Cerebellar cortex (tissue), 1 donor: ENCODE data around the gene LCN10.
"Not testable (repeated sequence)": the region's sequence is repeated elsewhere in the genome, so short reads cannot be mapped to it uniquely, and the experiment has no call there.

Experiments
- DNase-seq: peaks from one replicate; pipeline ENCODE4 v3.0.0-alpha.2; 2015; ENCODE audit warnings: low spot score

LCN10 gene

GRCh38 chr9:136771907-136772415 lies 29.2 kb upstream of the LCN10 start:
- DNase-seq: no peak

GRCh38 chr9:136769710-136770191 lies 27.0 kb upstream of the LCN10 start:
- DNase-seq: no peak

- DNase-seq: peak; percentile 81
Observed at GRCh38 chr9:136766410-136767120, 23.8 kb upstream of the LCN10 start.

GRCh38 chr9:136765745-136766409 lies 23.1 kb upstream of the LCN10 start:
- DNase-seq: not testable (repeated sequence)

DNA sequence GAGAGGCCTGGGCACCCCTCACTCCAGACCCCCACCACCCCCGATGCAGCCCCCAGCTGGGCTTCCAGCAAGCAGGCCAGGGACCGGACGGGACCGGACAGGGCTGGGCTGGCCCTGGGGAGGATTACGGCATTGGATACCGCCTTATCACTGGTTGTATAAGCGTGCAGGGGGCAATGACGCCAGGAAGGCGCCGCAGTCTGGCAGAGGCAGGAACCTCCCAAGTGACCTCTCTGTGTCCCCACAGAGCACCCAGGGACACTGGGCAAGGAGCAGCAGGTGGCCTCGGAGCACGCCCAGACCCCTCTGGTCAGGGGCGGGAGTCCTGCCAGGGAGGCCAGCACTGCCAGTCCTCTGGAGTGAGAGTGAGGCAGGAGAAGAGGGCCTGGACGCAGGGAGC lies 22.3 kb upstream of the LCN10 start:
- no peak for DNase-seq

DNA sequence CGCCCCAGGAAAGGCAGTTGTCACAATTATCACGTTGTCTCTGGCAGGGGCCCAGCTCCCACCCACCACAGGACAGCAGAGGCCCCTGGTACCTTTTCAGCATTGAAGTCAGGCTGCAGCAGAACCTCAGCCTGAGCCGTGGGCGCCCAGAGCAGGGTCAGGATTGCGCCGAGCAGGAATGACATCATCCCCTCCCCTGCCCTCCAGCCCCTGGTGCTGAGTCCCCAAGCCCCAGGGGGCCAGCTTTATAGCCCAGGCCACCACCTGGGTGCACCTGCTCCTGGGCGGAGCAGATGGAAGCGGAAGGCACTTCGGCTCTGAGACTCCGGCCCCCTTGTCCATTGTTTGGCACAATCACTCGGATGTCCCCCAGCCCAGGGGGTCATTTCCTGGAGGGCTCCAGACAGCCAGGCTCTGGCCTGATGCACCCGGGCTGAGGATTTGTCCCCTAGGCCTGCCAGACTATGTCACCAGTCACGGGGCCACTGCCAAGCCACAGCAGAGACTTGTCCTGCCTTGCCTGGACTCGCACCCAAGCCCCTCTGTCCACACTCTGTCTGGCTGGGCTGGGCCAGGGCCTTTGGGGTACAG lies 21.7 kb upstream of the LCN10 start, which contains the start of gene LCN15:
TSS of gene LCN15 (minus strand) at position 218 of the 591 bp plus-strand sequence. CDS start at position 188, 30 bp downstream.
- no peak for DNase-seq

GRCh38 chr9:136763649-136764035 lies 20.9 kb upstream of the LCN10 start:
- no peak for DNase-seq

GRCh38 chr9:136762915-136763648 lies 20.3 kb upstream of the LCN10 start:
- DNase-seq: peak; percentile 65

GRCh38 chr9:136762221-136762691 lies 19.5 kb upstream of the LCN10 start:
- no peak for DNase-seq

- DNase-seq: no peak
Observed at GRCh38 chr9:136761545-136761981, 18.8 kb upstream of the LCN10 start.

DNA sequence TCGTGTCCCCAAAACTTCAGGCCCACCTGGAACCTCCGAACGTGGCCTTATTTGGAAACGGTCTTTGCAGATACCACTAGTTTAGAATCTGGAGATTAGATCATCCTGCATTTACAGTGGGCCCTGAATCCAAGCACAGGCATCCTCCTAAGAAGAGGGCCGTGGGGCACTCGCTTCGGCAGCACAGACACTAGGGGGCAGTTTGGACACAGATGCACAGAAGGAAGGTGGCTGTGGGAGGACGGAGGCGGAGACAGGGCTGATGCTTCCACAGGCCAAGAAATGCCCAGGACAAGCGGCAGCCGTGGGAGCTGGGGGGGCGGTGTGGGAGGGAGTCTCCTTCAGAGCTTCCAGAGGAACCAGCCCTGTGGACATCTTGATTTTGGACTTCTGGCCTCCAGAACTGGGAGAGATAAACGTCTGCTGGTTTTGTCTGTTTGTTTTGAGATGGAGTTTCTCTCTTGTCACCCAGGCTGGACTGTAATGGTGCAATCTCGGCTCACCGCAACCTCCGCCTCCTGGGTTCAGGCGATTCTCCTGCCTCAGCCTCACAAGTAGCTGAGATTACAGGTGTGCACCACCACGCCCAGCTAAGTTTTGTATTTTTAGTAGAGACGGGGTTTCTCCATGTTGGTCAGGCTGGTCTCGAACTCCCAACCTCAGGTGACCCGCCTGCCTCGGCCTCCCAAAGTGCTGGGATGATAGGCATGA lies 18.2 kb upstream of the LCN10 start:
- DNase-seq: peak; percentile 89

GRCh38 chr9:136760424-136760823 lies 17.7 kb upstream of the LCN10 start:
- no peak for DNase-seq

DNA sequence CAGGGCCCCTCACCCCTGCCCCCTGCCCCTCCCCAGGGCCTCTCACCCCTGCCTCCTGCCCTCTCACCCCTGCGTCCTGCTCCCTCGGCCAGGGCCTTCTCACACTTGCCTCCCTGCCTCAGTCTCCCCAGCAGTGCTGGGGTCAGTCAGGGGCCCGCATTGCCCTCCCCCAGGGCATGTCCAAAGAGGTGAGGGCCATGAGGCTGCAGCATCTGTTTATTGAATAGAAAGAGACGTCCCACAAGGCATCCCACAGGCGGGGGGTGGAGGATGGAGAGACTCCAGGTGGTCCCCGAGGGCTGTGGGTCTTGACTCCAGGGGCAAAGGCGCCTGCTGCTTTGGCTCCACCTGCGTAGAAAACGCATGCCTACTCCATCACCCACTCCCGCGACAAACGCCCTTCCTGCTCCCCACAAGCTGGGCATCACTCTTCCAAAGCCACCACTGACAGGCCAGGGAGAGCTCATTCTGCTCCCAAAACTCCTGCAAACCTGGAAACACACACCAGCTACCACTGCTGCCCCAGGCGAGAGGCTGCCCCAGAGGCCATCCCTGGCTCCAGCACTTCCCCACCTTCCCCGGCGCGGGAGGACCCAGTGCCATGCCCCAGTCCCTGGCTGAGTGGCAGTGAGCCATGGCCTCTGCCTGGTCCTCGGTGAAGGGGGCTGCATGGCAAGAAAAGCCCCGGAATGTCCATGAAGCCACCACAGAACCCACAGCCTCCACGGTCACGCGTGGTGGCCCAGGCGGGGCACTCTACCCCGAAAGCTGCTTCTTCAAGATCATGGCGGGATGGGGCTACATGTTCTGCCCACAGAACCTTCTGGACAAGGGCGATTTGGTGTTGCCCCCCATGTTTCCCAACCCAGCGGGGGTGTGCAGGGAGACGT lies 16.9 kb upstream of the LCN10 start:
- DNase-seq: no peak

- no peak for DNase-seq
Observed at GRCh38 chr9:136759001-136759400, 16.3 kb upstream of the LCN10 start.

GRCh38 chr9:136757751-136758140 lies 15.0 kb upstream of the LCN10 start:
- DNase-seq: no peak

DNA sequence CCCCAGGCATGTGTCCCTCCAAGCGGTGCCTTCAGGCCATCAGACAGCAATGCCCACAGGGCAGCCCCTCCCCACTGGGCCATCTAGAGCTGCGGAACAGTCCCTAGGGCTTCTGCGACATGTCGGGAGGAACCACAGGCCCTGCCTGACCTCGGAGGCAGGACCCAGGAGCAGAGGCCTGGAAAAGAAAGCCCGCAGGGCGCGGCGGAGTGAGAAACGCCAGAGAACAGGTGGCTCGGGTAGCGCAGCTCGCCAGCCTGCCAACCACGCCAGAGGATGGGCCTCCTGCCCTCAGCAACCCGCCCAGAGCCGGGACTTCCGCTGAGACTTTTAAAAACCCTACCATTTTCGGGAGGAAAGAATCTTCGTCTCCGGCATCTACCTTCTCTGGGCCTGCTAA lies 14.6 kb upstream of the LCN10 start:
- peak; percentile 70 for DNase-seq

GRCh38 chr9:136756836-136757235 lies 14.1 kb upstream of the LCN10 start:
- DNase-seq: no peak

- DNase-seq: no peak
Observed at GRCh38 chr9:136756134-136756438, 13.3 kb upstream of the LCN10 start.

DNA sequence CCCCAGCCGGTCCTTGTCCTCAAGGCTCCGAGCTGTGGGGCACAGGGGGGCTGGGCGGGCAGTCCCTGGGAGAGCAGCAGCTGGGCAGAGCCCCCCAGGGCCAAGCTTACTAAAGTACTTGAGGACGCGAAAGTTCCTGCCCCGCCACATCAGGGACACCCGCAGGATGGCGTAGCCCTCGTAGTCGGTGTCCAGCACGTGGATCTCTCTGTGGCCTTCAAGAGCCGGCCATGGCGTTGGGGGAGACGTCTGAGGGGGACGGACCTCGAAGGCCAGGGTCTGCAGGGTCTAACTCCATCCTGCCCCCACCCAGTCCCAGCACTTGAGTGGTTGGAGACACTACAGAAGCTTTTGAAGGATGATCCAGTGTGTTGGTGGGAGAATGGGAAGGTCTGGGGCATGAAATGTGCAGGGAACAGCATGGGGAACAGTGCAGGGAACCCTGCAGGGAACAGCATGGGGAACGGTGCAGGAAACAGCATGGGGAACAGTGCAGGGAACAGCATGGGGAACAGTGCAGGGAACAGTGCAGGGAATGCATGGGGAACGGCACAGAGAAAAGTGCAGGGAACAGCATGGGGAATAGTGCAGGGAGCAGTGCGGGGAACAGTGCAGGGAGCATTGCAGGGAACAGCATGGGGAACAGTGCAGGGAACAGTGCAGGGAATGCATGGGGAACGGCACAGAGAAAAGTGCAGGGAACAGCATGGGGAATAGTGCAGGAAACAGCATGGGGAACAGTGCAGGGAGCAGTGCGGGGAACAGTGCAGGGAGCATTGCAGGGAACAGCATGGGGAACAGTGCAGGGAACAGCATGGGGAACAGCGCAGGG lies 12.8 kb upstream of the LCN10 start:
- not testable (repeated sequence) for DNase-seq
